Measurements from ENCODE around the gene CFAP92. TPM values are rescaled to one million over a fixed set of nuclear protein-coding genes. Genes with fewer than 3 reads are reported as not detected.

Gene CFAP92
- total and polyA plus RNA-seq, 4 donors, result 0.05 to 0.25 (median 0.06) TPM; not detected in 1

DNA sequence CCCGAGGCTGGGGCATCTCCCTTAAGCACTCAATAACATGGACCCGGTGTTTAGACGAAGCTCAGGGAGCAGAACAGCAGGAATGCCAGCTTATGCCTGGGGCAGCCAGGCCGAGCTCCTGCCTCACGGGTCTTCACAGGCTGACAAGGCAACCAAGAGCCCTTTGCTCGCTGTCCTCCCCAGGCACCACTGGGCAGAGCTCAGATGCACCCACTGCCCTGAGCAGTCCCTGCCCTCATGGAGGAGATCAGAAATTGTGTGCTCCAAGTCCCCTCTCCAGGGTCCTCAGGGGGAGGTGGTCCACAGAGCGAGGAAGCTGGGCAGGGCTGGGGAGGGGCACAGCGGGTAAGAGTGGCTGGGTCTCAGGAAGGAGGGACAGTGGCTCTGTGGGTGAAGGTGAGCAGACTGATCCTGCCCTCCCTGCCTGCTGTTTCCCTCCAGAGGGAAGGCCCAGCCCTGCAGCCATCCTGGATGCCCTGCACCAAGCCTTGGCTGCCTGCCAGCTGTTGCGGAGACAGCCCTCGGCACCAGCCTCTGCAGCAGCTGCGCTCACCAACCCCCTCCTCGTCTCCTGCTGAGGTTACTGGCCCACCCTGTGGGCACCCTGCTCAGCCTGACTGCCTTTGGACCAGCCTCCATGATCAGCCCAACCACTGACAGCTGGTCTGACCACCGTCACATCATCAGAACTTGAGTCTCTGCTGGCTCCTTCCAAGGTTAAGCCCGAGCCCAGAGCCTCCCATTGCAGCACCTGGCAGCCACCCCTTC is 45.6 kb upstream of the CFAP92 start:
- H3K36me3 ChIP-seq (ENCODE audit: control insufficient read depth in 4 of 4, insufficient read depth in 3 of 4, low read depth in 1 of 4, low read length in 3 of 4), result no peaks in the 10 kb centered on the region
- 73% methylated on average over 14 of the region's 14 CpGs for WGBS
- peak; percentile 38 for DNase-seq (ENCODE audit: low spot score)
- H3K27ac ChIP-seq (ENCODE audit: low read depth in 1 of 2, low read length in 2 of 2), result no peak overlapping the region
- no peak overlapping the region for H3K9ac ChIP-seq (ENCODE audit: low read depth in 1 of 2, low read length in 2 of 2)
- TF ChIP-seq, protein P1, sequence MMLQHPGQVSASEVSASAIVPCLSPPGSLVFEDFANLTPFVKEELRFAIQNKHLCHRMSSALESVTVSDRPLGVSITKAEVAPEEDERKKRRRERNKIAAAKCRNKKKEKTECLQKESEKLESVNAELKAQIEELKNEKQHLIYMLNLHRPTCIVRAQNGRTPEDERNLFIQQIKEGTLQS (IDR thresholded peaks at IDR 0.05), result no peak
- H3K9me3 ChIP-seq (ENCODE audit: control insufficient read depth in 4 of 4, low read length in 3 of 4), result no peaks in the 10 kb centered on the region
- no peak overlapping the region for H3K4me3 ChIP-seq (ENCODE audit: low read depth in 1 of 3, low read length in 3 of 3)
- peaks cover 0 to 7% (median 4%) of the 10 kb centered on the region in 4 donors for H3K4me1 ChIP-seq (ENCODE audit: control insufficient read depth in 4 of 4, insufficient read depth in 4 of 4, low read length in 3 of 4)
- H3K27me3 ChIP-seq (ENCODE audit: control insufficient read depth in 4 of 4, insufficient read depth in 4 of 4, low read length in 3 of 4), result no peaks in the 10 kb centered on the region

DNA sequence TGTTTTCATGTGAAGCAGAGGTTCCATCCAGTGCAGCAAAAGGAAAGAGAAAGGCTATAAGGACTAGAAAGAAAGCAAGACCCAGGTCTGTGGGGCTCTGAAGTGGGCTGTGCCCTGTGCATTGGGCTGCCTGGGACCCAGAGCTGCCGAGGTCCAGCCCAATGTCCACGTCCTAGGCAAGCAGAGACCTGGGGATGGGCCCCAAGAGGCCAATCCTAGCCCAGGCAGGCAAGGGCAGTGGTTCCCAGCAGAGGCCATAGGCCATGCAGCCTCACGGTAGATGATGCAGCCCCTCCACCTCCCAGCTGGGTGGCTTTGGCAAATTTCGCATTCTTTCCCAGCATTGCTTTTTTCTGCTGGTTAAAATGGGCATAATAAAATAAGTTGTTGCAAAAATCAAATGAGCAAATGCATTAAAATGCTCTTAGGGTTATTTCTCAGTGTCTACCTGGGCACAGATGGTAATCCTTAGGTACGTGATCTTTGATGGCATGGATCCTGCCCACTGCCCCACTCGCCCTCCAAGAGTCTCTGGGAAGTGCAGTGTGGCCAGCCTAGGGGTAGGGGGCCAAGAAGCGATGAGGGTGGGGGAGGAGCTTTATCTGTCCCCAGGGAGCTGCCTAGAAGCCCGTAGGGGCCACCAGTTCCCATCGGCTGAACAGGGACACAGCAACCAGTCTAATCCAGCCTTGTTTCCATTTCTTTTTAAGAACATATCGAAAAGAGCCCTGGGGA is 44.4 kb upstream of the CFAP92 start:
- H3K27ac ChIP-seq (ENCODE audit: low read depth in 1 of 2, low read length in 2 of 2), result no peak overlapping the region
- DNase-seq (ENCODE audit: low spot score), result no peak
- TF ChIP-seq RXRA (IDR thresholded peaks at IDR 0.05) (no peak), YY1 (IDR thresholded peaks at IDR 0.05) (no peak), SP1 (IDR thresholded peaks at IDR 0.05) (no peak), GABPA (IDR thresholded peaks at IDR 0.05 in 1 of 2, conservative IDR thresholded peaks at IDR 0.05 in 1 of 2) (no peak), HNF4A (conservative IDR thresholded peaks at IDR 0.05) (no peak), NR2F2 (IDR thresholded peaks at IDR 0.05) (no peak), FOXA1 (IDR thresholded peaks at IDR 0.05) (no peak)
- TF ChIP-seq, protein P2, sequence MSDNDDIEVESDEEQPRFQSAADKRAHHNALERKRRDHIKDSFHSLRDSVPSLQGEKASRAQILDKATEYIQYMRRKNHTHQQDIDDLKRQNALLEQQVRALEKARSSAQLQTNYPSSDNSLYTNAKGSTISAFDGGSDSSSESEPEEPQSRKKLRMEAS (IDR thresholded peaks at IDR 0.05), result no peak
- H3K9ac ChIP-seq (ENCODE audit: low read depth in 1 of 2, low read length in 2 of 2), result no peak overlapping the region
- no peaks in the 10 kb centered on the region for H3K27me3 ChIP-seq (ENCODE audit: control insufficient read depth in 4 of 4, insufficient read depth in 4 of 4, low read length in 3 of 4)
- peaks cover 0 to 7% (median 4%) of the 10 kb centered on the region in 4 donors for H3K4me1 ChIP-seq (ENCODE audit: control insufficient read depth in 4 of 4, insufficient read depth in 4 of 4, low read length in 3 of 4)
- WGBS, result 83% methylated on average over 10 of the region's 10 CpGs
- no peaks in the 10 kb centered on the region for H3K9me3 ChIP-seq (ENCODE audit: control insufficient read depth in 4 of 4, low read length in 3 of 4)
- H3K4me3 ChIP-seq (ENCODE audit: low read depth in 1 of 3, low read length in 3 of 3), result no peak overlapping the region
- no peaks in the 10 kb centered on the region for H3K36me3 ChIP-seq (ENCODE audit: control insufficient read depth in 4 of 4, insufficient read depth in 3 of 4, low read depth in 1 of 4, low read length in 3 of 4)

DNA sequence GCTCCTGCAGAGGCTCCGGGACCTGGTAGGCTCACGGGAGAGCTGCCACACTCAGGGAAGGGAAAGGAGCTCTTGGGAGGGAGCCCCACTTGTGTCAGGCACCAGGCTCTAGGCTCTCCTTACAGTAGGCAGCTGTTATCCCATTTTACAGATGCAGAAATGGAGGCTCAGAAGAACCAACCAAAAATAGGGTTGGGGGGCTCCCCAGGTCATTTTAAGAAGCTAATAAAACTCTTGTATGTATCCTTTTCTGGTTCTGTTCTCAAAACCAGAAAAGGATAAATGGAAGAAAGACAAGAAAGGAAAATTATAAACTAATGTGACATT is 43.2 kb upstream of the CFAP92 start:
- no peak for DNase-seq (ENCODE audit: low spot score)
- H3K27me3 ChIP-seq (ENCODE audit: control insufficient read depth in 4 of 4, insufficient read depth in 4 of 4, low read length in 3 of 4), result no peaks in the 10 kb centered on the region
- no peak overlapping the region for H3K9ac ChIP-seq (ENCODE audit: low read depth in 1 of 2, low read length in 2 of 2)
- H3K36me3 ChIP-seq (ENCODE audit: control insufficient read depth in 4 of 4, insufficient read depth in 3 of 4, low read depth in 1 of 4, low read length in 3 of 4), result no peaks in the 10 kb centered on the region
- H3K27ac ChIP-seq (ENCODE audit: low read depth in 1 of 2, low read length in 2 of 2), result no peak overlapping the region
- WGBS, result 96% methylated on average over 2 of the region's 2 CpGs
- no peak overlapping the region for H3K4me3 ChIP-seq (ENCODE audit: low read depth in 1 of 3, low read length in 3 of 3)
- no peaks in the 10 kb centered on the region for H3K9me3 ChIP-seq (ENCODE audit: control insufficient read depth in 4 of 4, low read length in 3 of 4)
- peaks cover 0 to 7% (median 4%) of the 10 kb centered on the region in 4 donors for H3K4me1 ChIP-seq (ENCODE audit: control insufficient read depth in 4 of 4, insufficient read depth in 4 of 4, low read length in 3 of 4)
- TF ChIP-seq, protein P3, sequence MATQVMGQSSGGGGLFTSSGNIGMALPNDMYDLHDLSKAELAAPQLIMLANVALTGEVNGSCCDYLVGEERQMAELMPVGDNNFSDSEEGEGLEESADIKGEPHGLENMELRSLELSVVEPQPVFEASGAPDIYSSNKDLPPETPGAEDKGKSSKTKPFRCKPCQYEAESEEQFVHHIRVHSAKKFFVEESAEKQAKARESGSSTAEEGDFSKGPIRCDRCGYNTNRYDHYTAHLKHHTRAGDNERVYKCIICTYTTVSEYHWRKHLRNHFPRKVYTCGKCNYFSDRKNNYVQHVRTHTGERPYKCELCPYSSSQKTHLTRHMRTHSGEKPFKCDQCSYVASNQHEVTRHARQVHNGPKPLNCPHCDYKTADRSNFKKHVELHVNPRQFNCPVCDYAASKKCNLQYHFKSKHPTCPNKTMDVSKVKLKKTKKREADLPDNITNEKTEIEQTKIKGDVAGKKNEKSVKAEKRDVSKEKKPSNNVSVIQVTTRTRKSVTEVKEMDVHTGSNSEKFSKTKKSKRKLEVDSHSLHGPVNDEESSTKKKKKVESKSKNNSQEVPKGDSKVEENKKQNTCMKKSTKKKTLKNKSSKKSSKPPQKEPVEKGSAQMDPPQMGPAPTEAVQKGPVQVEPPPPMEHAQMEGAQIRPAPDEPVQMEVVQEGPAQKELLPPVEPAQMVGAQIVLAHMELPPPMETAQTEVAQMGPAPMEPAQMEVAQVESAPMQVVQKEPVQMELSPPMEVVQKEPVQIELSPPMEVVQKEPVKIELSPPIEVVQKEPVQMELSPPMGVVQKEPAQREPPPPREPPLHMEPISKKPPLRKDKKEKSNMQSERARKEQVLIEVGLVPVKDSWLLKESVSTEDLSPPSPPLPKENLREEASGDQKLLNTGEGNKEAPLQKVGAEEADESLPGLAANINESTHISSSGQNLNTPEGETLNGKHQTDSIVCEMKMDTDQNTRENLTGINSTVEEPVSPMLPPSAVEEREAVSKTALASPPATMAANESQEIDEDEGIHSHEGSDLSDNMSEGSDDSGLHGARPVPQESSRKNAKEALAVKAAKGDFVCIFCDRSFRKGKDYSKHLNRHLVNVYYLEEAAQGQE (IDR thresholded peaks at IDR 0.05), result no peak
- TF ChIP-seq GABPA (IDR thresholded peaks at IDR 0.05 in 1 of 2, conservative IDR thresholded peaks at IDR 0.05 in 1 of 2) (no peak), HNF4A (conservative IDR thresholded peaks at IDR 0.05) (no peak), NR2F2 (IDR thresholded peaks at IDR 0.05) (no peak), HNF4G (IDR thresholded peaks at IDR 0.05) (no peak), FOXA2 (IDR thresholded peaks at IDR 0.05) (no peak), JUND (IDR thresholded peaks at IDR 0.05) (no peak), EGR1 (IDR thresholded peaks at IDR 0.05; ENCODE audit: low read depth in 2 of 2) (no peak), FOXA1 (IDR thresholded peaks at IDR 0.05) (no peak), YY1 (IDR thresholded peaks at IDR 0.05) (no peak), TAF1 (conservative IDR thresholded peaks at IDR 0.05) (no peak), SP1 (IDR thresholded peaks at IDR 0.05) (no peak)
- TF ChIP-seq, protein P4, sequence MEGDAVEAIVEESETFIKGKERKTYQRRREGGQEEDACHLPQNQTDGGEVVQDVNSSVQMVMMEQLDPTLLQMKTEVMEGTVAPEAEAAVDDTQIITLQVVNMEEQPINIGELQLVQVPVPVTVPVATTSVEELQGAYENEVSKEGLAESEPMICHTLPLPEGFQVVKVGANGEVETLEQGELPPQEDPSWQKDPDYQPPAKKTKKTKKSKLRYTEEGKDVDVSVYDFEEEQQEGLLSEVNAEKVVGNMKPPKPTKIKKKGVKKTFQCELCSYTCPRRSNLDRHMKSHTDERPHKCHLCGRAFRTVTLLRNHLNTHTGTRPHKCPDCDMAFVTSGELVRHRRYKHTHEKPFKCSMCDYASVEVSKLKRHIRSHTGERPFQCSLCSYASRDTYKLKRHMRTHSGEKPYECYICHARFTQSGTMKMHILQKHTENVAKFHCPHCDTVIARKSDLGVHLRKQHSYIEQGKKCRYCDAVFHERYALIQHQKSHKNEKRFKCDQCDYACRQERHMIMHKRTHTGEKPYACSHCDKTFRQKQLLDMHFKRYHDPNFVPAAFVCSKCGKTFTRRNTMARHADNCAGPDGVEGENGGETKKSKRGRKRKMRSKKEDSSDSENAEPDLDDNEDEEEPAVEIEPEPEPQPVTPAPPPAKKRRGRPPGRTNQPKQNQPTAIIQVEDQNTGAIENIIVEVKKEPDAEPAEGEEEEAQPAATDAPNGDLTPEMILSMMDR (IDR thresholded peaks at IDR 0.05; ENCODE audit: low read depth, low read length, missing input control), result no peak
- TF ChIP-seq, protein P2 (IDR thresholded peaks at IDR 0.05), result no peak
- TF ChIP-seq, protein P1 (IDR thresholded peaks at IDR 0.05), result no peak
- TF ChIP-seq, protein P5, sequence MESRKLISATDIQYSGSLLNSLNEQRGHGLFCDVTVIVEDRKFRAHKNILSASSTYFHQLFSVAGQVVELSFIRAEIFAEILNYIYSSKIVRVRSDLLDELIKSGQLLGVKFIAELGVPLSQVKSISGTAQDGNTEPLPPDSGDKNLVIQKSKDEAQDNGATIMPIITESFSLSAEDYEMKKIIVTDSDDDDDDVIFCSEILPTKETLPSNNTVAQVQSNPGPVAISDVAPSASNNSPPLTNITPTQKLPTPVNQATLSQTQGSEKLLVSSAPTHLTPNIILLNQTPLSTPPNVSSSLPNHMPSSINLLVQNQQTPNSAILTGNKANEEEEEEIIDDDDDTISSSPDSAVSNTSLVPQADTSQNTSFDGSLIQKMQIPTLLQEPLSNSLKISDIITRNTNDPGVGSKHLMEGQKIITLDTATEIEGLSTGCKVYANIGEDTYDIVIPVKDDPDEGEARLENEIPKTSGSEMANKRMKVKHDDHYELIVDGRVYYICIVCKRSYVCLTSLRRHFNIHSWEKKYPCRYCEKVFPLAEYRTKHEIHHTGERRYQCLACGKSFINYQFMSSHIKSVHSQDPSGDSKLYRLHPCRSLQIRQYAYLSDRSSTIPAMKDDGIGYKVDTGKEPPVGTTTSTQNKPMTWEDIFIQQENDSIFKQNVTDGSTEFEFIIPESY (IDR thresholded peaks at IDR 0.05), result no peak

All from liver (tissue), 9 donors.